ENCODE data around the gene SRL.
"Not testable (repeated sequence)": the region's sequence is repeated elsewhere in the genome, so short reads cannot be mapped to it uniquely, and the experiment has no call there.

SRL gene

GRCh38 chr16:4212934-4213296 lies 29.0 kb downstream of the SRL start:
- DNase-seq (ENCODE audit: low spot score), result no peak
- in situ Hi-C loops (cut with MboI; ENCODE audit: low sequenced_read_pairs, unreplicated experiment), result no loop called here
- TF ChIP-seq CTCF (IDR thresholded peaks at IDR 0.05; ENCODE audit: borderline replicate concordance, control extremely low read depth, extremely low read depth, insufficient read depth, missing control alignments), result no peak

GRCh38 chr16:4212211-4212933 lies 29.5 kb downstream of the SRL start:
- TF ChIP-seq CTCF (IDR thresholded peaks at IDR 0.05; ENCODE audit: borderline replicate concordance, control extremely low read depth, extremely low read depth, insufficient read depth, missing control alignments), result no peak
- DNase-seq (ENCODE audit: low spot score), result no peak
- in situ Hi-C loops (cut with MboI; ENCODE audit: low sequenced_read_pairs, unreplicated experiment), result no loop called here

GRCh38 chr16:4211445-4212210 lies 30.3 kb downstream of the SRL start:
- in situ Hi-C loops (cut with MboI; ENCODE audit: low sequenced_read_pairs, unreplicated experiment); DNase-seq (ENCODE audit: low spot score): not testable (repeated sequence)

- in situ Hi-C loops (cut with MboI; ENCODE audit: low sequenced_read_pairs, unreplicated experiment), result no loop called here
- DNase-seq (ENCODE audit: low spot score), result no peak
- TF ChIP-seq CTCF (IDR thresholded peaks at IDR 0.05; ENCODE audit: borderline replicate concordance, control extremely low read depth, extremely low read depth, insufficient read depth, missing control alignments), result no peak
Measured at GRCh38 chr16:4209666-4210065, 32.2 kb downstream of the SRL start.

GRCh38 chr16:4208341-4208751 lies 33.5 kb downstream of the SRL start:
- DNase-seq (ENCODE audit: low spot score), result no peak
- no peak for TF ChIP-seq CTCF (IDR thresholded peaks at IDR 0.05; ENCODE audit: borderline replicate concordance, control extremely low read depth, extremely low read depth, insufficient read depth, missing control alignments)
- in situ Hi-C loops (cut with MboI; ENCODE audit: low sequenced_read_pairs, unreplicated experiment), result no loop called here

DNA sequence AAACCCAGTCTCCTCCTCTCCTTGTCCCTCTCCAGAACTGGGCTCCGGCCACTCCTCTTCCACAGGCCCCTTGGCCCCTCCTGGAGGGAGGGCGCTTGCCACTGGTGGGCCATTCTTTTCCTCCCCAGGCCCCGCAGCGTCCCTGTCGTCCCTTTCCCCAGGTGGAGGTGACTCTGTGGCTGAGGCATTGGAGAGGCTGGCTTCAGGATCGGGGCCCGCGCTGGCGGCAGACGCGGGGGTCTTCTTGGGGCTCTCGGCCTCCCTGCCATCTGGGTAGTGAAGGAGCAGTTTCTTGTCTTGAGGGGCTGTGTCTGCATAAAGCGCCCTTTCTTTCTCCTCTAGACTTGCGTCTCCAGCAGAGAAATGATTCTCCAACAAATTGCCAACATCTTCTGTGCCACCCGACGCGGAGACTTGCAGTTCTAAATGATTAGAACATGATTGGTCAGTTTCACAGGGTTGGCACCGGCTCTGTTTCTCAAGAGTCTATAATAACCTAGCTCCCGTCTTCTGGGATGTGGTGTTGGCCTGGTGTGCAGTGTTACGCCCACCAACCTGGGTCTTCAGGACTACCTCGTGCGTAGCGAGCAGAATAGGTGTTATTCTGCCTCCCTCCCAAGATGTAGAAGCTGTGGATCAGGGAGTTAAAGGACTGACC lies 34.1 kb downstream of the SRL start:
- in situ Hi-C loops (cut with MboI; ENCODE audit: low sequenced_read_pairs, unreplicated experiment), result no loop called here
- no peak for DNase-seq (ENCODE audit: low spot score)
- no peak for TF ChIP-seq CTCF (IDR thresholded peaks at IDR 0.05; ENCODE audit: borderline replicate concordance, control extremely low read depth, extremely low read depth, insufficient read depth, missing control alignments)

GRCh38 chr16:4207229-4207628 lies 34.7 kb downstream of the SRL start:
- no peak for TF ChIP-seq CTCF (IDR thresholded peaks at IDR 0.05; ENCODE audit: borderline replicate concordance, control extremely low read depth, extremely low read depth, insufficient read depth, missing control alignments)
- in situ Hi-C loops (cut with MboI; ENCODE audit: low sequenced_read_pairs, unreplicated experiment), result no loop called here
- no peak for DNase-seq (ENCODE audit: low spot score)
